ENCODE data around the gene DLGAP1.

GRCh38 chr18:4299395-4299794 is 155.7 kb downstream of the DLGAP1 start:
- TF ChIP-seq, protein P1, sequence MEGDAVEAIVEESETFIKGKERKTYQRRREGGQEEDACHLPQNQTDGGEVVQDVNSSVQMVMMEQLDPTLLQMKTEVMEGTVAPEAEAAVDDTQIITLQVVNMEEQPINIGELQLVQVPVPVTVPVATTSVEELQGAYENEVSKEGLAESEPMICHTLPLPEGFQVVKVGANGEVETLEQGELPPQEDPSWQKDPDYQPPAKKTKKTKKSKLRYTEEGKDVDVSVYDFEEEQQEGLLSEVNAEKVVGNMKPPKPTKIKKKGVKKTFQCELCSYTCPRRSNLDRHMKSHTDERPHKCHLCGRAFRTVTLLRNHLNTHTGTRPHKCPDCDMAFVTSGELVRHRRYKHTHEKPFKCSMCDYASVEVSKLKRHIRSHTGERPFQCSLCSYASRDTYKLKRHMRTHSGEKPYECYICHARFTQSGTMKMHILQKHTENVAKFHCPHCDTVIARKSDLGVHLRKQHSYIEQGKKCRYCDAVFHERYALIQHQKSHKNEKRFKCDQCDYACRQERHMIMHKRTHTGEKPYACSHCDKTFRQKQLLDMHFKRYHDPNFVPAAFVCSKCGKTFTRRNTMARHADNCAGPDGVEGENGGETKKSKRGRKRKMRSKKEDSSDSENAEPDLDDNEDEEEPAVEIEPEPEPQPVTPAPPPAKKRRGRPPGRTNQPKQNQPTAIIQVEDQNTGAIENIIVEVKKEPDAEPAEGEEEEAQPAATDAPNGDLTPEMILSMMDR (IDR thresholded peaks at IDR 0.05; ENCODE audit: insufficient read depth, low read length, poor library complexity, severe bottlenecking): no peak
- no peak for TF ChIP-seq EZH2phosphoT487 (conservative IDR thresholded peaks at IDR 0.05; ENCODE audit: low read length)
